Measurements from ENCODE around the gene ALPK3. TPM values are rescaled to one million over a fixed set of nuclear protein-coding genes. Genes with fewer than 3 reads are reported as not detected.

Gene ALPK3
- total RNA-seq, 1 donor from 2014 or later: 5.4 TPM

- Histone ChIP-seq H3K79me2 (ENCODE audit: low read depth) (no peaks in the 10 kb centered on the region), H3K27me3 (no peaks in the 10 kb centered on the region), H3K4me2 (no peak overlapping the region), H3K27ac (no peak overlapping the region), H2AFZ (replicated peaks) (no peak overlapping the region), H3K4me3 (no peak overlapping the region), H3K36me3 (no peaks in the 10 kb centered on the region), H3K9ac (no peak overlapping the region), H3K4me1 (peaks cover 9% of the 10 kb centered on the region), H3K9me3 (ENCODE audit: low read depth) (no peaks in the 10 kb centered on the region), H4K20me1 (ENCODE audit: low read depth) (no peaks in the 10 kb centered on the region), H3F3A (ENCODE audit: low read depth) (no peaks in the 10 kb centered on the region)
- H3K27ac Mint-ChIP-seq: no peak overlapping the region
- peak; percentile 13 for DNase-seq (ENCODE audit: low spot score)
- H3K9me3 Mint-ChIP-seq: no peaks in the 10 kb centered on the region
- TF ChIP-seq CTCF (IDR thresholded peaks at IDR 0.05) (no peak), EZH2phosphoT487 (IDR thresholded peaks at IDR 0.05) (no peak), EZH2 (IDR thresholded peaks at IDR 0.05) (no peak)
- H3K4me3 Mint-ChIP-seq: no peak overlapping the region
- peaks cover 3% of the 10 kb centered on the region for H3K4me1 Mint-ChIP-seq
- H3K27me3 Mint-ChIP-seq (ENCODE audit: insufficient read depth, low read depth): peaks cover 3% of the 10 kb centered on the region
- no peaks in the 10 kb centered on the region for H3K36me3 Mint-ChIP-seq
Measured at GRCh38 chr15:84834229-84834955, 17.2 kb downstream of the ALPK3 start.

DNA sequence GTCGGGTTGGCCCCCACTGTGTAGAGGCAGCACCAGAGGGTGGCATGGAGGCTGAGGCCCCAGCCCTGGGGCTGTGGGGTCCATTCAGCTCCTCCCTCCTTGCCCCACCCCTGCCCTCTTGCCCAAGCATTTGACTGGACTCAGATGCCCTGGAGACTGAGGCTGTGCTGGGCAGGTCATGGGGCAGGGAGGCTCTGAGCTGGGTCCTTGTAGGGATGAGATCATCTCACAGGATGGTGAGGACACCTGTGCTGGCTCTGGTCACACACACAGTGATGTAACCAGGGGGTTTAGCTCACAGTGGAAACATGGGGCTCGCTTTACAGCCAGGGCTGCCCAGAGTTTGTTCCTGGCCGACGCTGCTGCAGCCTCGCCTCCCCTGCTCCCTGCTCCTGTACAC, 17.8 kb downstream of the ALPK3 start:
- no peak overlapping the region for H3K27ac ChIP-seq

DNA sequence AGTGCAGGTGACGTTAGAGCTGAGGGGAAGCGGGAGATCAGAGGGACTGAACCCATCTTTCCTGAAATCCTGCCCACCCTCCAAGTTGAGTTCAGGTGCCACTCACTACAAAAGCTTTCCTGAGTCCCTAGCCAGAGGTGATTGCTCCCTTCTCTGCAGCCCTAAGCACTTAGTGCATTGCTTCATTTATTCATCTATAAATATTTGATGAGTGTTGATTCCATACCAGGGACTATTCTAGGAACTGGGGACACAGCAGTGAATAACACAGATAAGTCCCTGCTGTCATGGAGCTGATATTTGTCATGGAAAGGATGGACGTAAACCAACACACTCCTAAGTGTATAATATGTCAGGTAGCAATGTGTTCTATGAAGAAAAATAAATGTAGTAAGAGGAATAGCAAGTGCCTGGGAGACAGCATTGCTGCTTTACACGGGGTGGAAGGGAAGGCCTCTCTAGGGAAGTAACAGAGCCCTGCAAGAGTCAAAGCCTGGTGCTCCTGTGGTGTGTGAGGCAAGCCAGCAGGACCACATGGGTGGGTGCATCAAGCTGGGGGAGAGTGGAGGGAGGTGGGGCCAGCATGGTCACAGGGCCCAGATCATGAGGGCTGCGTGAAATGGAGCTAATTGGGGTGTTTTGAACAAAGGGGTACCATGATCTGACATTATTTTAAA, 18.6 kb downstream of the ALPK3 start:
- Histone ChIP-seq H4K20me1 (ENCODE audit: low read depth) (no peaks in the 10 kb centered on the region), H3K79me2 (ENCODE audit: low read depth) (no peaks in the 10 kb centered on the region), H3K4me3 (no peak overlapping the region), H3F3A (ENCODE audit: low read depth) (no peaks in the 10 kb centered on the region), H3K4me1 (peaks cover 9% of the 10 kb centered on the region), H3K27me3 (no peaks in the 10 kb centered on the region), H3K27ac (no peak overlapping the region), H3K9me3 (ENCODE audit: low read depth) (no peaks in the 10 kb centered on the region), H3K36me3 (no peaks in the 10 kb centered on the region), H3K4me2 (no peak overlapping the region), H3K9ac (no peak overlapping the region), H2AFZ (replicated peaks) (no peak overlapping the region)
- H3K9me3 Mint-ChIP-seq: no peaks in the 10 kb centered on the region
- H3K4me3 Mint-ChIP-seq: no peak overlapping the region
- peaks cover 3% of the 10 kb centered on the region for H3K4me1 Mint-ChIP-seq
- H3K36me3 Mint-ChIP-seq: no peaks in the 10 kb centered on the region
- H3K27ac Mint-ChIP-seq: no peak overlapping the region
- H3K27me3 Mint-ChIP-seq (ENCODE audit: insufficient read depth, low read depth): peaks cover 3% of the 10 kb centered on the region
- TF ChIP-seq EZH2phosphoT487 (IDR thresholded peaks at IDR 0.05): no peak
- TF ChIP-seq CTCF (IDR thresholded peaks at IDR 0.05): no peak
- TF ChIP-seq EZH2 (IDR thresholded peaks at IDR 0.05): no peak
- no peak for DNase-seq (ENCODE audit: low spot score)

More for the DNA sequence above, 17.8 kb downstream of the ALPK3 start:
- Histone ChIP-seq H2AFZ (replicated peaks) (no peak overlapping the region), H3K9ac (no peak overlapping the region), H3K79me2 (ENCODE audit: low read depth) (no peaks in the 10 kb centered on the region), H4K20me1 (ENCODE audit: low read depth) (no peaks in the 10 kb centered on the region), H3K4me3 (no peak overlapping the region), H3F3A (ENCODE audit: low read depth) (no peaks in the 10 kb centered on the region), H3K4me2 (no peak overlapping the region), H3K9me3 (ENCODE audit: low read depth) (no peaks in the 10 kb centered on the region), H3K27me3 (no peaks in the 10 kb centered on the region), H3K36me3 (no peaks in the 10 kb centered on the region), H3K4me1 (peaks cover 9% of the 10 kb centered on the region)
- Mint-ChIP-seq H3K27me3 (ENCODE audit: insufficient read depth, low read depth) (peaks cover 3% of the 10 kb centered on the region), H3K9me3 (no peaks in the 10 kb centered on the region), H3K36me3 (no peaks in the 10 kb centered on the region), H3K4me1 (peaks cover 3% of the 10 kb centered on the region), H3K4me3 (no peak overlapping the region), H3K27ac (no peak overlapping the region)
- no peak for DNase-seq (ENCODE audit: low spot score)
- no peak for TF ChIP-seq EZH2phosphoT487 (IDR thresholded peaks at IDR 0.05)
- no peak for TF ChIP-seq CTCF (IDR thresholded peaks at IDR 0.05)
- TF ChIP-seq EZH2 (IDR thresholded peaks at IDR 0.05): no peak

Data from neural progenitor cell (in vitro differentiated cells).